ENCODE measurements around the gene CHD5.

Gene CHD5

GRCh38 chr1:6174621-6175410, 5.3 kb downstream of the CHD5 start:
- no peak for DNase-seq (ENCODE audit: low read depth)

- no peak for DNase-seq (ENCODE audit: low read depth)
Measured at GRCh38 chr1:6172549-6172948, 7.6 kb downstream of the CHD5 start.

- no peak for DNase-seq (ENCODE audit: low read depth)
Measured at GRCh38 chr1:6171548-6172124, 8.5 kb downstream of the CHD5 start.

GRCh38 chr1:6170742-6171201, 9.3 kb downstream of the CHD5 start:
- DNase-seq (ENCODE audit: low read depth): no peak

GRCh38 chr1:6170116-6170741, 9.9 kb downstream of the CHD5 start:
- no peak for DNase-seq (ENCODE audit: low read depth)

- DNase-seq (ENCODE audit: low read depth): no peak
Measured at GRCh38 chr1:6168947-6169586, 11.1 kb downstream of the CHD5 start.

GRCh38 chr1:6167391-6168303, 12.5 kb downstream of the CHD5 start:
- no peak for DNase-seq (ENCODE audit: low read depth)

GRCh38 chr1:6166655-6167390, 13.3 kb downstream of the CHD5 start:
- DNase-seq (ENCODE audit: low read depth): no peak

- no peak for DNase-seq (ENCODE audit: low read depth)
Measured at GRCh38 chr1:6166221-6166620, 13.9 kb downstream of the CHD5 start.

- no peak for DNase-seq (ENCODE audit: low read depth)
Measured at GRCh38 chr1:6165441-6165985, 14.6 kb downstream of the CHD5 start.

GRCh38 chr1:6165027-6165426, 15.1 kb downstream of the CHD5 start:
- no peak for DNase-seq (ENCODE audit: low read depth)

- DNase-seq (ENCODE audit: low read depth): no peak
Measured at GRCh38 chr1:6163973-6164617, 16.0 kb downstream of the CHD5 start.

- no peak for DNase-seq (ENCODE audit: low read depth)
Measured at GRCh38 chr1:6163191-6163972, 16.7 kb downstream of the CHD5 start.

- no peak for DNase-seq (ENCODE audit: low read depth)
Measured at GRCh38 chr1:6162773-6163172, 17.3 kb downstream of the CHD5 start.

GRCh38 chr1:6162341-6162740, 17.8 kb downstream of the CHD5 start:
- DNase-seq (ENCODE audit: low read depth): no peak

GRCh38 chr1:6158181-6158580, 21.9 kb downstream of the CHD5 start:
- DNase-seq (ENCODE audit: low read depth): no peak

GRCh38 chr1:6157528-6158174, 22.5 kb downstream of the CHD5 start:
- DNase-seq (ENCODE audit: low read depth): no peak

GRCh38 chr1:6157132-6157527, 23.0 kb downstream of the CHD5 start:
- DNase-seq (ENCODE audit: low read depth): no peak

Measured in activated gamma-delta T cell treated with anti-CD3 and anti-CD28 coated beads, Interleukin-2, amount 50 U/mL, for 16 hours (primary cell).